ENCODE measurements around the gene DLX1.

DNA sequence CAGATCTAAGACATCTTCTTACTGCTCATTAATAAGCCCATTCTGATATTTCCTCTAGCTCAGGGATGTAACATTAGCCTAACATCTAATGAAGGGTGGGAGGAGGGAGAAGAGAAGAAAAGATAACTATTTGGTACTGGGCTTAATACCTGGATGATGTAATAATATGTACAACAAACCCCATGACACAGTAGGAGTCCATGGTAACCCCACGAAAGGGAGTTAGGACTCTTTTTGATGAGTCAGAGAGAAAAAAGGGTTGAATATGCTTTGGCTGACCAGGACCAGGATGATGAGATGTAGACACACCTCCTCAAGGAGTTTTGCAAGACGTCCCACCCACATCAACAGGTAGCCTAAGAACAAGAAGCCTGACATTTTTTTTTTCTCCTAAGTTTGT, 51.8 kb downstream of the DLX1 start:
- TF ChIP-seq, protein P1, sequence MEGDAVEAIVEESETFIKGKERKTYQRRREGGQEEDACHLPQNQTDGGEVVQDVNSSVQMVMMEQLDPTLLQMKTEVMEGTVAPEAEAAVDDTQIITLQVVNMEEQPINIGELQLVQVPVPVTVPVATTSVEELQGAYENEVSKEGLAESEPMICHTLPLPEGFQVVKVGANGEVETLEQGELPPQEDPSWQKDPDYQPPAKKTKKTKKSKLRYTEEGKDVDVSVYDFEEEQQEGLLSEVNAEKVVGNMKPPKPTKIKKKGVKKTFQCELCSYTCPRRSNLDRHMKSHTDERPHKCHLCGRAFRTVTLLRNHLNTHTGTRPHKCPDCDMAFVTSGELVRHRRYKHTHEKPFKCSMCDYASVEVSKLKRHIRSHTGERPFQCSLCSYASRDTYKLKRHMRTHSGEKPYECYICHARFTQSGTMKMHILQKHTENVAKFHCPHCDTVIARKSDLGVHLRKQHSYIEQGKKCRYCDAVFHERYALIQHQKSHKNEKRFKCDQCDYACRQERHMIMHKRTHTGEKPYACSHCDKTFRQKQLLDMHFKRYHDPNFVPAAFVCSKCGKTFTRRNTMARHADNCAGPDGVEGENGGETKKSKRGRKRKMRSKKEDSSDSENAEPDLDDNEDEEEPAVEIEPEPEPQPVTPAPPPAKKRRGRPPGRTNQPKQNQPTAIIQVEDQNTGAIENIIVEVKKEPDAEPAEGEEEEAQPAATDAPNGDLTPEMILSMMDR (IDR thresholded peaks at IDR 0.05): no peak
- TF ChIP-seq POLR2A (IDR thresholded peaks at IDR 0.05): no peak

Measured in heart left ventricle (tissue), 13 donors.